GM19043 (cell line): ENCODE data around the gene AK8.

Source experiments
- ATAC-seq: cut with Tn5 transposase; IDR thresholded peaks from one replicate; pipeline ENCODE4 v1.9.1; 2021; ENCODE audit warnings: low read depth; ENCODE audit not compliant: unreplicated experiment

Gene AK8

DNA sequence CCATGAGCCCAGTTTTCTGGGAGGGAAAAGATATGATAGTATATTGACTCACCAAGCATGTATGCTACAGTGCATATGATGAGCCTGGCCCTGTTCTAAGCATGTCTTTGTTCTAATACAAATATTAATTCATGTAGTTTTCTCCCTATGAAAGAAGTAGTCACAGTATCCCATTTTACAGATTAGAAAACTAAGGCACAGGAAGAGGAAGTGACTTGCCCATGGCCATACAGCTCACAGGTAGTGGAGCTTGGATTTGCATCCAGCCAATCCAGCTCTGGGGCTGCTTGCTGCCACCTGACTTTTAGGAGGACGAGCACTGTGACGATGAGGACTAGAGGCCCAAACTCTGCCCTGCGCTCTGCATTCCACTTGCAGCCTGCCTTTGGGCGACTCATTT, 76.4 kb downstream of the AK8 start:
- ATAC-seq, result no peak

DNA sequence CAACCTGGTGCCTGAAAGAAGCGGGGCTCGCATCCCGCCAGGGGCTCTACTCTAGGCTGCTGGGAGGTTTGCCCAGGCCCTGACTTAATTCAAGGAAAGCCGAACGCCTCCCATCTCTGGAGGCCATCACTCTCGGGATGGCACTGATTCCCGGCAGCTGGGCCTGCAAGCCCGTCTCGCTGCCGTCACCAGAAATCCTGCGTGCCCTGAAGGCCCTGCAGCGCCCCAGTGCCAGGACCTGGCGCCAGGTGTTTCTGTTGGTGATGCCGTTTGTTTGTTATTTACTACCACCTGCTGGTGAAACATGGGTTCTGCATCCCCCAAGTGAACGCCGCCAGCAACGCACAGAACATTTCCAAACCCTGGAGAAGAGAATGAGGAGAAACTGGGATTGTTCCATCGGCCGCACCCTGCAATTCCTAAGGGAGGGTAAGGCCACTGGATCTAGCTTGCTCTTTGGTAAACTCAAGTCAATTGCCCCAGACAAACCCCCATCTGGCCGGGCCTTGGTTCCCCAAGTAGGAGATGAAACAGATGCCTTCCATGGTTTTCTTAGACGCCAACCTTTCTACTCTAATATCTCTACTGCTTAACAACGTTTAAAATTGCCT, 77.9 kb downstream of the AK8 start:
- no peak for ATAC-seq

DNA sequence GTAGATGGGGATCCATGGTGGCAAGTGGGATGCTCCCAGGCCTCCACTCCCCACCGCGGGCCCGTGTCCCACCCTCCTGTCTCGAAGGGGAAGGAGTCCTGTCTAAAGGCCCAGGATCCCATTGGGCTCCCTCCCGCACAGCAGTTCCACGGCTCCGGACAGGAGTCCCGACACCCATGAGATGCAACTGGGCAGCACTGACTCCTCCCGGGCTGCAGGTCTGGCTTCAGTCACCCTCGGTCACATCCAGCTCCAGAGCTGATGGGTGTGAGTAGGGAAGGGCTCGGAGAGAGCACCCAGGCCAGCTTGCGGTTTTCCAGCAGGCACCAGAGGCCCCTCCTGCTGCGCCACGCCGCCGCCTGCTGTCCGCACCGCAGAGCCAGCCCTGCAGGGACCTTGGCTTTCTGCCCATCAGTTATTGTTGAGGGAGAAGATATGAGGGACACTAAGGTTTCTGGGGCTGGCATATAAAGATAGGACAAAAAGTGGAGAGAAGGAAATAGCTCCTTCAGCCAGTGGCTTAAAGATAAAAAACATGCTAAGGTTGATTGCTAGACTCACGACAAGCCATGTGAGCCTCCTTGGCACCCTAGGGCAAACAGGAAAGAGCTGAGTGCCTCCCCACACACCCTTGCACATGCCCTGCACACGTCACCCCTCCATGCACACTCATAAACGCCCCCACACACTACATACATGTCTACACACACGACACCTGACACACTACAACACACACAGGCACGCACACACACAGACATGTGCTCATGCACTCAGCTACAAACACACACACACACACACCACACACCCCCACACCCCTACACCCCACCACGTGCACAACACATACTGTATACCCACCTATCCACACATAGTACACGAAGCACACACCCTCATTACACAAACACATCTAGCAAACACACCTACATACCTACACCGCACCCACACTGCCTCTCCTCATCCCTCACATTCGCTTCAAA, 79.0 kb downstream of the AK8 start:
- ATAC-seq, result no peak

DNA sequence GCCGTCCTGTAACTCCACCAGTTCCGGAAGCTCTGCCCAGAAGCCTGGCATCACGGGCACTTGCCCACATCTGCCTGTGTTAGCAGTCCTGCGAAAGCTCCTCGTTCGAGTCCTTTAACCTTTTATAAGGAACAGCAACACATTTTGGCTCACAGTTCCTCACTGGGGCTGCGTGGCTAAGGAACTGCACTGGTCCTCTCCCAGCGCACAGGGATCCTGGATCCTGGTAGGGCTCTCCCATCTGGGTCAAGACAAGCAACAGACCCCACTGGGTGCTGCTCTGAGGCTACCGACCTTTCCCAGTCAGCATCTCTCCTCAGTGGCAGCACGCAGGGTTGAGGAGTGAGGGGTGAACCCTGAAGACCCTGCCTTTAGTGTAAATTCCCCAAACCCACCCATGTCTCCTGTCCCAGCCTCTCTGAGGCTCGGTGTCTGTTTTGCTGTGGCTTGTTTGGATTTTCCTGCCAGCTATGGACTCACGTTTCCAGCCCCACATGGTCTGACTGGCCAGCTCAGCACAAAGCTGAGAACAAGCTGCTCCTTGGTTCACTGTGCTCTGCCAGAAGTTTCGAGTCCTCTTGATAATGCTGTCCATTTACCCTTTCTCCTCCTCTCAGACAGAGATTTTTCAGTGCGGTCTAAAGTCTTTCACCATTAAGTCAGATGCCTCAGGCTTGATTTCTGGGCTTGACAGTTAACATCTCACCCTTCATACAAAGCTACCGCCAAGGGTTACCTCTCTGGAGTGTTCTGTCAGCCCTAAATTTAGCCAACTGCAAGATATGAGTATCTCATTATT, 80.0 kb downstream of the AK8 start:
- no peak for ATAC-seq

DNA sequence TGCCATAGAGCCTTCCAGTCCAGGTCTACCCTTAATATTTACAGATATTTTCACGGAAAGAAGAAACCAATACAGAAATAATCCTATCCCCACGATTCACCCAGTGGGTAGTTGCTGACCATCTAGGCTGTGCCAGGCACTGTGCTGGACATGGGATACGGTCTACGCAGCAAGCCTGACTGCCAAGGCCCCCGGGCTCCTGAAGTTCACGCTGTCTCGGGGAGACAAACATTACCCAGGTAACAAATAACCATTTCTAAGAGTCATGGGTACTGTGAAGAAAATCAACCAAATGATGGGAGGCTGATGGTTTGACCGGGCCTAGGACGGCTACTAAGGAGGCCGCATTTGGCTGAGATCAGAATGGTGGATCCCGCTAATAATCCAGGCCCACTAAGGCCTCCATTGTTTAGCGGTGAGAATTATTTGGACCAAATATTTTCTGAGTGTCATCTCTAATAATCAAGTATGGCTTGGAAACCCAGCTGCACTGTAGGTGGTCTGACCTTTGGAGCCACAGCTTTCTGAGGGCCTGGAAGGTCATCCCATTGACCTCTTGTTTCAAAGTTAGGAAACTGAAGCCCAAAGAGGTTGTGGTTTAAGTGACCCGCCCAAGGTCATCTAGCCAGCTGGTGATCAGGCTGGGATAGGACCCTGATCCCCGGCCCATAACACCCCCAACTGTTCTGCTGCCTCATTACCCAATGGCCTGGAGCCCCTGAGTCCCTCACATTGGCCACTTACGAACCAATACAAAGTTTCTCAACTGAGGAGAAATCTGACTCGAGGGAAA, 82.4 kb downstream of the AK8 start:
- no peak for ATAC-seq

DNA sequence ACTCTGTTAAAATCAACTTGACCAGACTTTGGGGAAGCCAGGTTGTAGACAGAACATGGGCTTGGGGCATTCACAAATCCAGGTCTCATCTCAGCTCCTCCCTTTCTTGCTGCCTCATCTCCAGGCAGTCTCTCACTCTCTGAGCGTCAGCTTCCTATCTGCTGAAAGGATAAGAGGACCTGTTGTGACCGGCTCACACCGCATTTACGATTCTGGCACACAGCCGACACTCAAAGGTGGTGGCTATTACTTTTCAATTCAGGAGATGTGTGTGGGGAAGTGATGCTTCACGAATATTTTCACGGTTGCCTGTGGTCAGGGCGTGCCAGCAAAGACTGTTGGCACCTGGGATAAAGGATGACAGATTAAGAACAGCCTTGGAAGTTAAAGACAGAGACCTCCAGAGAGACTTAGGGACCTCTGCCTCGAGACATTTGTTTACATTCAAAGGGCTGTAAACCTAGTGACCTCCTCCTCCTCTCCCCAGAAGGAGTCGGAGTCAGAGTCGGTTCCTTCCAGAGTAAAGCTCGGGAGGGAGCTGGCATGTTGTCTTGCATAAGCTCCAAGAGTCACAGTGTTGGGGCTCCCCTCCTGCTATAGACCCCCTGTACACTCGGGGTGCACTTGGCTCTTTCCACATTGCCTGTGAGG, 83.2 kb downstream of the AK8 start:
- no peak for ATAC-seq

DNA sequence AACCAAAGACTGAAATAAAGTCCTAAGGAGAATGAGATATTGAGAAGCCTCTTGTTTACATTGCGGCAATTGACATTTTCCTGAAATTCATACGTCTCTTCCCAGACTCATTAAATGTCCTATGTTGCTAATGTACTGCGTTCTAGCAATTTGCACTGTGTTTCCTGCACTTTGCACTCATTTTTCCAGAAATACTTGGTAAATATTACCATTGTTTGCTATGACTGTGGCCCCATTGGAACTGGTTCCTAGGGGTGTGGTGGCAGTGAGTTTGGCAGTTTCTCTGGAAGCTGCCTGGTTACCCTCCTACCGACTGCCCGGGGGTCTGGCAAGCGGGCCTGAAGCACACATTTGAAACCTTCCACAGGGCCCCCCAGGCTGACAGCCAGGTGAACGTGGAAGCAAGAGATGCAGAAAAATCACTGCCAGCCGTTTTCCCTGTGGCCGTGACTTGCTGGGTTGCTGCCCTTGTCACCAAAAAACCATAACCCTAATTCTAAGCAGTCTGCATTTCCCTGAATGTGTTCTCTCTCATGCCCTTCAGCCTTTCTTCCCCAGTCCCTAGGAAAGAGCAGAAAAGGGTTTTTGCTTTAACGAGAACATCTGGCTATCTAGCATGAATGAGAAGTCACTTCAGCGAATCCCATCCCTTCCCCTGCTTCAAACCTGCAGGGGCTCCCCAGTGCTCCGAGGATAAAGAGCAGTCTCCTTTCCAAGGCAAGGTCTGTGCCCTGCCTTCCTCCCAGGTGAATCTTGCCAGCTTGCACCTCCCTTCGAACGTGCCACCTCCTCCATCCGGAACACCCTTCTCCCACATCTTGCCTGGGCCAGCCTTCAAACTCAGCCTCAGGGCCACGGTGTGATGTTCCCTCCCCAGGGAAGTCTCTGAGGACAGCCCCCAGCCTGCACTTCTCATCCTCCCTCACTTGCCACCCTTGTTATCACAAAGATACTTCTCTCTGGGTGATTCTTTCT, 84.2 kb downstream of the AK8 start:
- ATAC-seq, result no peak

DNA sequence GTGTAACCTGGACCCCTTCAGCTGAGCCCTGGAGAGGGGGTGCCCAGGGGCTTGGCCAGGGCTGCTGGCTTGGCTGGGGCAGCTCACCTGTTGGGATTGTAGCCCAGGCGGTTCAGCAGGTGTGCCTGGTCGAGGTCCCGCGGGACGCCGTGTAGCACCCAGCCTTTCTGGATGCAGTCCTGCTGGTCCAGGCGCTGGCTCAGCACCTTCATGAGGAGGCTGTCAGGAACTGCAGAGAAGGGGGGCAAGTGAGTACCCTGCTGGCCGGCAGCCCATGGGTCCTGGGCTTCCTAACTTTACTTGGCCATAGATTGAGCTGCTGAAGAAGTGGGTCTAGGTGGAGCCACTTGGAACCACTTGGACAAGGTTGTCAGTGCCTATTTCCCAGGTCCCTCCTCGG, 85.5 kb downstream of the AK8 start:
- no peak for ATAC-seq

DNA sequence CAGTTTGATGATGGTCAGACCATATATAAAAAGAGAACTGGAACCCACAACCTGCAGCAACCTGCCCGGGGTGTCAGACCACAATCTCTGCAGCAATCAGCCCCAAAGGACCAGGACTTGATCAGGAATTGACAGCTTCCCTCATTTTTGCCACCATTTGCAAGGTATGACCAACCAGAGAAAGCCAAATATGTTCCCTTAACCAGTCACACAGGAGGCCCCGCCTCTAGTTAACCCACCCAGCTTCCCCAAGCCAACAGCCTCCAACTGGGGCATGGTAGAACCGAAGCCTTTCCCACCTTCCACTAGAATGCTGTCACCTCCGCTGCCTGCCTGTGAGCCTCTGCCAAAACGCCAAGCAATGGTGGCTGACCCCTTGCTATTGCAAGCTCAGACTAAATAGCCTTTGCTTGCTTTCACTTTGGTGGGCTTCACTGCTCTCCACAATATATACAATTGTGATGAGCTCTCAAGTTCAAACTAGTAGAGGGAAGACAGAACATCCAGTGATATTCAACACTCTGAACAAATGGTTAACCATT, 86.3 kb downstream of the AK8 start:
- no peak for ATAC-seq

DNA sequence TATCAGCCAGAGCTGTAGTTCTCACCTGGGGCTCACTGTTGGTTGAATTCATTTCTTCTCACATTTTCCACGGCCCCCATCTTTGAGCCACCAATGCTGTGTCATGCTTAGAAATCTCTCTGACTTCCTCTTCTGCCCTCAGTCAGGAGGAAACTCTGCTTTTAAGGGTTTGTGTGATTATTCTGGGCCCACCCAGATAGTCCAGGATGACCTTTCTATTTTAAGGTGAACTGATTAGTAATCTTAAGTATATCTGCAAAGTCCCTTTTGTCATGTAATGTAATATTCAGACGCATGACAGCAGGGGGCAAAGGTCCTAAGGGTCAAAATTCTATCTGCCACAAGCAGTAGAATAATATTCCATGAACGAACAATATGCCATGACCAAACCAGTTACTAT, 88.4 kb downstream of the AK8 start:
- ATAC-seq, result no peak

DNA sequence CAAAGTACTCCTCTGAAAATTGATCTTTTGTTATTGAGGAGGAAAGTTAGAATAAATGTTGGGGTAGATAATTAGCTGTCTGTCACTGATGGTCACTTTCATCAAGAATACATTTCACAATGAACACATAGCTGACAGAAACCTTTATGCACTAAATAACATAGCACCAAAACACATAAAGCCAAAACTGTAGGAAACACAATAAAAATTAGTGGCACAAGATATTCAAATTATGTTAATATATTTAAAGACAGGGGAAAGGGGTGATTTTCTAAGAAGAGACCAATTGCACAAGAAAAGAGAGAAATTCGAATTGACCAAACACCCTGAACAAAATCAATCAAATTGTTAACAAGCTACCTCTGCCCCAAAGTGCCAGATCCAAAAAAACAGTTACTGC, 89.7 kb downstream of the AK8 start:
- no peak for ATAC-seq

DNA sequence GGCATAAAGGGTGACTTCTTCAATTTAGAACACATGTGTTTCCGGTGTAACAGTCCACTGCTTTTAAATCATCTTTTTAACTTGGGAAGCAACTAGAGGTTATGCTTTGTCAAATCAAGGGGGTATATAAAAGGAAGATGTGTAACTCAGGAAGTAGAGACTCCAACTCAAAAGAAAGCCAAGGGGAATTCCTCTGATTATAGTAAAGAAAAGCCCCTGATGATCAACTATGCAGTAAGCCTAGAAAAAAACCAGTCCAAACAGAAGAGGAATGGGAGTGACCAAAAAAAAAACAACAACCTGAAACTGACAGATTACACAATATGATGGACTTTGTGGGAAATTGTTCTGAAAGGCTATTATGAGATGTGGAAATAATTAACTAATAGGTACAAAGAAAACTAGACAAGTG, 90.3 kb downstream of the AK8 start:
- ATAC-seq, result no peak

DNA sequence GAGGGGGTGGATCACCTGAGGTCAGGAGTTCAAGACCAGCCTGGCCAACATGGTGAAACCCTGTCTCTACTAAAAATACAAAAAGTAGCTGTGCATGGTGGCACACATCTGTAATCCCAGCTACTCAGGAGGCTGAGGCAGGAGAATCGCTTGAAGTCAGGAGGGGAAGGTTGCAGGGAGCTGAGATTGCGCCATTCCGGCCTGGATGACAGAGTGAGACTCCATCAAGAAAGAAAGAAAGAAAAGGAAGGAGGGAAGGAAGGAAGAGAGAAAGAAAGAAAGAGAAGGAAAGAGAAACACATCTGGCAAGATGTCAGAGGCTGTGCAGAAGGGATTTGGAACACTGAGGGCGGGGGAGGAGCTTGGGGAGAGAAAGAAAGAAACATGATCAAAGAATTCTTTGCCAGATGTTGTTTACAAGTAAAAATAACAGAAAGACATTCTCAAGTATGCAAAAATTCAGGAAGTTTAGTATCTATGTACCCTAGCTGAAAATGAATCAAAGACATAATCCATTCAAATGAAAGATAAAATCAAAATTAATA, 93.7 kb downstream of the AK8 start:
- ATAC-seq, result no peak

DNA sequence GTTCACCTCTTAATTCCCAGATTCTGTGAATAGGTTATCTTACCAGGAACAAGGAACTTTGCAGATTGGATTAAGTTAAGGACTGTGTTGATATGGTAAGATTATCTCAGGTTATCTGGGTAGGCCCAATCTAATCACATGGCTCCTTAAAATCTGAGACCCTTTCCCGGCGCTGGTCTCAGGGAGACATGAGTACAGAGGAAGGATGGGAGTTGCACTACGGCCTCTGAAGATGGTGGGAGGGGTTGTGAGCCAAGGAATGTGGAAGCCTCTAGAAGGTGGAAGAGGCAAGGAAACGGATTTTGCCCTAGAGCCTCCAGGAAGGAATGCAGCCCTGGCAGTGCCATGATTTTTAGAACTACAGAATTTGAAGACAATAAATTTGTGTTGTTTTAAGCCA, 95.1 kb downstream of the AK8 start:
- ATAC-seq, result no peak

DNA sequence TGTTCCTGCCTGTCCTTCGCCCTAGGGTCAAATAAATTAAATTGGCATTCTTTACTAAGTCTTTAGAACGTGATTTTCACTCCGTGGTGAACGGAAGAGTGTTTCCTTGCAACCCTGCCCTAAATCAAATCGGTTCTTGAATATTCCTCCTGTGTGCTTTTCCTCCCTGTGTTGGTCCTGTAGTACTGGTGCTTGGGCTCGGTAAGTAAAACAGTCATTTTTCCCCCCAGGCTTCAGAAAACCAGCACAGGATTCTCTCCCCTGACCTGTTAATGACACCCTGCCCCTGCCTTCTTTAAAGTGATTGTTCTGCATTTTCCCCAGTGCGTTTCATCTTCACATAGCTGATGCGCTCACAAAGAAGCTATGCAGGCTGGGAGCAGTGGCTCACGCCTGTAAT, 96.0 kb downstream of the AK8 start:
- ATAC-seq, result no peak

DNA sequence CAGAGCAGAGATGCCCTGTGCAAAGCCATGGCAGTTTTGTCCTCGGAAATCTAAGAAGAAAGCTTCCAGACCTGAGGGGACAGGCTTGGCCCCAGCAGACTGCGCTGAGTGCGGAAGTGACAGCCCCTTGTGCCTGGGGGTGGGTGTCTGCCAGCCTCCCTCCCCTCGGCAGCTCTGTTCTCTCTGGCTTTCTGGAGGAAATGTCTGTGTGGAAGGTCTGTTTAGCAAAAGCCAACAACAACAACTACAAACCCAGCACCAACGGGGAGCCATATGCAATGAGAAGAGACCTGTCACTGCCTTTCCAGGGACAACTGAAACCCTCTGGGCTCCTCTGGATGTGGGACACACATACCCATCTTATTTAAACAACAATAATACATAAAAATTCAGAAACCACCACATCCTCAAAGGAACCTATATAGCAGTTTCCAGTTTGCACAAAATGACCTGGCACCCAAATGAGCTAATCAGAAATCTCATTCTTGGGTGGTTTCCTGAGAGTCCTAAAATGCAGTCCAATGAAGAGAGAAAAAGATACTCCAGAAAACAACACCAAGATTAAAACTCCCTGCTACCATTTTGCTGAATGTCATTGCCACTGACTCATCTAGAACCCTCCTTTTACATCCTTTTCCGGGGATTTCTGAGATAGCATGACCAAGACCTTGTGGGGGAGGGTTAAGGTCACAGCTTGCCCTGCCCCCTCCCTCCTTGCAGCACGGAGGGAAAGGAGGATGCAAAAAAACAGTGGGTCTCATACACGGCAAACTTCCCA, 97.7 kb downstream of the AK8 start:
- ATAC-seq, result no peak

DNA sequence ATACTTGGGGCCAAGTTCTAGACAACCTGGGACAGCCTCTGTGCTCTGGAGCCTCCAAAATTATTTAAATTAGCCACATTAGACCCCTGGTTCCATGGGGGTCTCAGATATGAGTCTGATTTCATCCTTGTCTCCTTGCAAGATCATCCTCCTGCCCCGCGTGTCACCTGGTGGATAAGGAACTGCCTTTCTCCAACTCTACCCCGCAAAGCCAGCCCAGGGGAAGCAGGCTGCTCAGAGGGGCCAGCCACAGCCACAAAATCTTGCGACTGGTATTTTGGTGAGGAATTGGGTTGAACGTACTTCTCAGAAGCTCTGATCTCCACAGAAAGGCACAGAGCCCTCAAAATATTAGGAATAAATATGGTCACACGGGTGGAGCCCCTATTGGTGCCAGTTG, 101.2 kb downstream of the AK8 start:
- no peak for ATAC-seq

DNA sequence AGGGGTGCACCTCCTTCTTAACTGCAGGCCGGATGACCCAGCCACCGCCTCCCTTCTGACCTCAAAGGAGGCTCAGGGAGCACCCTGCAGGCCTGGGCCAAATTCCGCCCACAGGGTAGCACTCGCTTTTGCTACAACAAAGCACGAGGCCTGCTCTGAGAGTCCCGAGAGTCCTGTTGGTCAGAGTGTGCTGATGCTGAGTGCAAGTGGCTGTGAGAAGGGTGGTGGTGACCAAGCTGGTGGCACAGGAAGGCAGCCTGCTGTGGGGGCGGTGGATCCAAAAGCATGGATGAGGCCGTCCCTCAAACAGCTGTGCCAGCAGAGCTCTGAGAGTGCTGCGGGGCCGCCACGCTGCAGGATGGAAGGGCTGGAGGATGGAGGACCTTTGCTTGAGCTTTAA, 101.8 kb downstream of the AK8 start:
- ATAC-seq, result no peak
